ENCODE measurements around the gene VARS2. TPM values are rescaled to one million over a fixed set of nuclear protein-coding genes. Genes with fewer than 3 reads are reported as not detected.
"Not testable (repeated sequence)": the region's sequence is repeated elsewhere in the genome, so short reads cannot be mapped to it uniquely, and the experiment has no call there.

VARS2 gene
- total RNA-seq, 1 donor from 2014 or later, result 24.7 TPM

DNA sequence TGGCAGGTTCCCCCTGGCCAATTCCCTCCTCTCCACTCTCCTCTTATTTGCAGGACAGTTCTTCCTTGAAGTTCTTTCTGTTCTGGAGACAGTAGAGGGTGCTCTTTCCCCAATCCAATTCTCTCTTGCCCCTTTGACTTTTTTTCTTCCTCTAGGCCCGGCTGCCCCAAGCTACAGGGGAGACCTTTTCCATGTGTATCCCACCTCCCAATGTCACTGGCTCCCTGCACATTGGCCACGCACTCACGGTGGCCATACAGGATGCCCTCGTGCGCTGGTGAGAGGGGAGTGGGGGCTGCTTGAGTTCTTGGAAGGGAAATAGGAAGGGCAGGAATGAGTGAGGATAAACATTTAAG lies 1.5 kb downstream of the VARS2 start:
- DNase-seq (ENCODE audit: low spot score), result no peak
- intact Hi-C loops (cut with DNase I), result loop anchor here (1.0 to 2.0 kb wide), 3 partner anchors 87 to 155 kb away; no protein-coding TSS in a partner anchor

- intact Hi-C loops (cut with DNase I), result no loop called here
- no peak for DNase-seq (ENCODE audit: low spot score)
Observed at GRCh38 chr6:30917041-30917440, 3.0 kb downstream of the VARS2 start.

- no peak for DNase-seq (ENCODE audit: low spot score)
- intact Hi-C loops (cut with DNase I), result no loop called here
Observed at GRCh38 chr6:30917487-30917886, 3.4 kb downstream of the VARS2 start.

GRCh38 chr6:30918670-30919069 lies 4.6 kb downstream of the VARS2 start:
- intact Hi-C loops (cut with DNase I), result no loop called here
- DNase-seq (ENCODE audit: low spot score), result no peak

DNA sequence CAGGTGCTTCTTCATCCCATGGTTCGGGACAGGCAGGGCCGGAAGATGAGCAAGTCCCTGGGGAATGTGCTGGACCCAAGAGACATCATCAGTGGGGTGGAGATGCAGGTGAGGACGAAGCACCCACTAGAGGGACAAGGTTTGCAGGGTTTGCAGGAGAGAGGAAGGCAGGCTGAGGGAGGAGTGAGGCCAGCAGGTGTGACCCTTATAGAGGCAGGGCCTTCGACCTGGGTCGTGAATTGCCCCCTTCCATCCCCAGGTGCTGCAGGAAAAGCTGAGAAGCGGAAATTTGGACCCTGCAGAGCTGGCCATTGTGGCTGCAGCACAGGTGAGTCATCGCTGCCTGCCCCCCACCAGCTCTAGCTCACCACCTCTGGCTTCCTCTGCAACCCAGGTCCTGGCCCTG lies 8.4 kb downstream of the VARS2 start:
- intact Hi-C loops (cut with DNase I), result no loop called here

DNA sequence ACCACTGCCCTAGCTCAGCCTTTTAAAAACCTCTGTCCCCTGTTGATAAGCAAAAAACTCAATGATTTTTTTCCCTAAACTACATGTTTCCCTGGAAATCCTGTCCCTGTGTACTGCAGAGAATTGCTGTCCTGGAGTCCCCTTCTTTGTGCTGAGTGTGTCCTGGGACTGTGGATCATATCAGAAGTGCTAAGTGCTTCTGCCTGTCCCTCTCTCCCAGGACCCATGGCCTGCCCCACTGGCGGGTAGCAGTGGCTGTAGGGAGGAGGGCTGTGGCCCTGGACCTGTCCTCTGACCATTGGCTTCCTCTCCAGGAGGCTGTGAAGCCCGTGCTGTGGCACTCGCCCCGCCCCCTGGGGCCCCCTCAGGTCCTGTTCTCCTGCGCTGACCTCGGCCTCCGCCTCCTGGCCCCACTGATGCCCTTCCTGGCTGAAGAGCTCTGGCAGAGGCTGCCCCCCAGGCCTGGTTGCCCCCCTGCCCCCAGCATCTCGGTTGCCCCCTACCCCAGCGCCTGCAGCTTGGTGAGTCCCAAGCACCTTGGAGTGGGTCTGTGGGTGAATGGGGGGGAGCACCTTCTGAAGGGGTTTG lies 10.1 kb downstream of the VARS2 start:
- intact Hi-C loops (cut with DNase I); DNase-seq (ENCODE audit: low spot score): not testable (repeated sequence)

More for the DNA sequence above, 8.4 kb downstream of the VARS2 start:
- DNase-seq (ENCODE audit: low spot score), result no peak

DNA sequence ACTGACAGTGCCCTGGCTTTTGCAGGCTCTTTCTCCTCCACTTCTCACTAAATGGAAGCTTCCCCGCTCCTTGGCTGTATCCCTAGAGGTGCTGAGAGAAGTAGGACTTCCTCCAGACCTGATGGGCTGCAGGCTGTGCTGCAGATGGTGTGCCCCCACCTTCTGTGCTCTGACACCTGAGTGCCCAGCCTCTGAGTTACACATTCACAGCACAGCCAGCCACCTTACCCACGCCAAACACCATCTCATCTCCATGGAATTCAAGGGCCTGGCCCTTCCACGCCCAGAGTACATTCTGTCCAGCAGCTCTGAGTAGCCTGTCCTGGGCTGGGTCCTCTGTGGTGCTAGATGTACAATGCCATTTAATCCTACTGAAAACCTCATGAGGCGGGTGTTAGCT lies 12.6 kb downstream of the VARS2 start:
- intact Hi-C loops (cut with DNase I), result no loop called here
- DNase-seq (ENCODE audit: low spot score), result no peak

GRCh38 chr6:30927080-30927479 lies 13.0 kb downstream of the VARS2 start:
- intact Hi-C loops (cut with DNase I); DNase-seq (ENCODE audit: low spot score): not testable (repeated sequence)

GRCh38 chr6:30928677-30929076 lies 14.6 kb downstream of the VARS2 start:
- no peak for DNase-seq (ENCODE audit: low spot score)
- intact Hi-C loops (cut with DNase I), result no loop called here

DNA sequence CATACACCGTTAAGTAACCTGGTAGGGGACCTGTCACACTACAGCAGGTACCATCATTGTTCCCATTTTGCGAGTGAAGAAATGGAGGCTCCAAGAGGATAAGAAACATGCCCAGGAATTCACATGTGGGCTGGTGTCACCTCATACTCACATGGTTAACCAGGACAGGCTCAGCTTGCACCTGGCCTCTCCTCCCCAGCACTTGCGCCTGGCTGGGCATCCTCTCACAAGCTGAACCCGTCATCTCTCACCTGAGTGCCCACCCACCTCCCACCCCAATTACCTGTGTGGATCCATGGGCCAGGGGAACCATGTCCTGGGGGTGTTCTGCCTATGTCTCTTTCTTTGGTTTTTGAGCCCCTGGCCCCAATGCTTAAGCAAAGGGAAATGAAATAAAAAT lies 16.5 kb downstream of the VARS2 start:
- intact Hi-C loops (cut with DNase I), result no loop called here
- no peak for DNase-seq (ENCODE audit: low spot score)

- intact Hi-C loops (cut with DNase I), result no loop called here
- no peak for DNase-seq (ENCODE audit: low spot score)
Observed at GRCh38 chr6:30931272-30931671, 17.2 kb downstream of the VARS2 start.

GRCh38 chr6:30931969-30932645 lies 18.1 kb downstream of the VARS2 start, which contains the start of gene SFTA2:
Gene SFTA2 (minus strand): TSS chr6:30932170. CDS start chr6:30932096, 74 bp downstream.
- intact Hi-C loops (cut with DNase I), result no loop called here
- no peak for DNase-seq (ENCODE audit: low spot score)

GRCh38 chr6:30932665-30933365 lies 18.8 kb downstream of the VARS2 start:
- DNase-seq (ENCODE audit: low spot score), result no peak
- intact Hi-C loops (cut with DNase I), result no loop called here

DNA sequence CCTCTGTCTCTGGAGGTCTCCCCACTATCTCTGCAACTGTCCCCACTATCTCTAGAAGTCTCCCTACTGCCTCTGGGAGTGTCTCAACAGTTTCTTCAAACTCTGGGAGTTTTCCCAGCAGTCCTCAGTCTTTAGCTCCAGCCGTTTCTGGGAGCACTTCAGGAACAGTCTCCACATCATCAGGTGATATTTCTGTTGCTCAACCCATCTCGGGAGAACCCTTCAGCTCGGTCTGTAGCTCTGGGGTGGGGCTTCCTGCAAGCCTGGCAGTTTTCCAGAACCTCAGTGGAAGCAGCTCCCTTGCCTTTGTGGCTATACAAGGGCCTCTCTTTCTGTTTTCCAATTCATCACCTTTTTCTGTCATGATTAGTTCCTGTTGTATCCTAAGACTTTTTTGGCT lies 21.0 kb downstream of the VARS2 start:
- DNase-seq (ENCODE audit: low spot score), result no peak
- intact Hi-C loops (cut with DNase I), result no loop called here

- DNase-seq (ENCODE audit: low spot score), result no peak
- intact Hi-C loops (cut with DNase I), result no loop called here
Observed at GRCh38 chr6:30937265-30937664, 23.2 kb downstream of the VARS2 start.

DNA sequence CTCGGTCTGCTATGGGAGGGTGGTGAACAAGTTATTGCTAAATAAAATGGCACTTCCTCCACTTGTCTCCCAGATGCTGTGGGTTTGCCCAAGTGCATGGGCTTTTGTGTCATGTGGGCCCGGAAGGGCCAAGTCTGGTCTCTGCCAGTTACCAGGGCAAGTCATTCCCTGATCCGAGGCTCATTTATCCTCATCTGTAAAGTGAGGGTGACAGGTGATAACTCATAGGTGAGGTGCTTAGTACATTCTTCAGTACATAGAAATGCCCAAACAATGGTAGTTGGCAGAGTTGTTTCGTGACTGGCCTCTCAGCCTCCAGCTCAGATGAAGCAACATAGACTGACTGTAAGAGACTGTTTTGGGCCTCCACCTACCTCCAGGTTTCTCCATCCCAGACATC lies 24.7 kb downstream of the VARS2 start:
- DNase-seq (ENCODE audit: low spot score), result no peak
- intact Hi-C loops (cut with DNase I), result no loop called here

DNA sequence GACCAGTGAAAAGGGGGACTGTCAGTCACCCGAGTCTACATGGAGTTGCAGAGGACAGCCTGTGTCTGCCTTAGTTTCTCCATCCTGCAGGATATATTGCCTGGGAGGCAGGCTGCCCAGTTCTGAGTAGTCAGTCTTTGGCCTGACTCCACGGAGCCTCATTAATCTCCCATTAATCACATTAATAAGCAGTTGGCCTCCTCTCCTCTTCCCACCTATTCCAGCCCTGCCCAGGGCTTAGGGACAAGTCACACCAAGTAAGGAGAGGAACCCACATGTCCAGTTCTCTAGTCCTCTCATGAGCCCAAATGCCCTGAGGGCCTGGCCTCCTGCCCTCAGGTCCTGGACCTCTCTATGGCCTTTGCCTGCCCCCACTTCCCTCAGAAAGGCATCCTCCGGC lies 25.4 kb downstream of the VARS2 start:
- intact Hi-C loops (cut with DNase I), result no loop called here

DNA sequence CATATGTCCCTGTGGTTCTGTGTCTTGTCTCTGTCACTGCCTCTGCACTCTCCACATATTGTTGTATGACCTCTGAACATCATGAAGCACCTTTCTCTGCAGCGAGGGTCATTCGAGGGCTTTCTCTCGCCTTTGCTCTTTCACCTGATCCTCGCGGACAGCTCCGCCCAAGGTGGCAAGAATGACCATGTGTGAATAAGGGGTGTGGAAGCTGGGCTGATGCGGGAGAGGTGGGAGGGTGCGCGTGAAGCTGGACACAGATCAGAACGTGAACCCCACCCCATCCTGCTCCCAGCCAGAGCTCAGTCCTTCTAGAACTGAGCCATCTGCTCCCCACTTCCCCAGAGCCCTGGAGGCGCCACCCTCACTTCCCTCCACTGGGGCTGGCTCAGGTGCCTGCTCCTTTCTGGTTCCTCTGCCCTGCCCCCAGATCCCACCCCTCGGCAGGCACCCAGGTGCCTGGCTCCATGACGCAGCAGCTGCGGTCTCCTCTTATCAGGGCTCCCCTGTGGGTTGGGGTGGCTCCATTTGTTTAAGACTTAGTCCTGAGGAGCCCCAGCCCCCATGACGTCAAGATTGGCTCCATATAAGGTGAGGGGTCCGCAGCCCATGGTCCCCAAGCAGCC lies 26.4 kb downstream of the VARS2 start, which contains the start of gene MUCL3:
Gene MUCL3 (plus strand): TSS at position 613 of the 626 bp plus-strand sequence. CDS start 27 bp downstream, outside the sequence.
- intact Hi-C loops (cut with DNase I), result no loop called here
- no peak for DNase-seq (ENCODE audit: low spot score)

More for the DNA sequence above, 25.4 kb downstream of the VARS2 start:
- no peak for DNase-seq (ENCODE audit: low spot score)

DNA sequence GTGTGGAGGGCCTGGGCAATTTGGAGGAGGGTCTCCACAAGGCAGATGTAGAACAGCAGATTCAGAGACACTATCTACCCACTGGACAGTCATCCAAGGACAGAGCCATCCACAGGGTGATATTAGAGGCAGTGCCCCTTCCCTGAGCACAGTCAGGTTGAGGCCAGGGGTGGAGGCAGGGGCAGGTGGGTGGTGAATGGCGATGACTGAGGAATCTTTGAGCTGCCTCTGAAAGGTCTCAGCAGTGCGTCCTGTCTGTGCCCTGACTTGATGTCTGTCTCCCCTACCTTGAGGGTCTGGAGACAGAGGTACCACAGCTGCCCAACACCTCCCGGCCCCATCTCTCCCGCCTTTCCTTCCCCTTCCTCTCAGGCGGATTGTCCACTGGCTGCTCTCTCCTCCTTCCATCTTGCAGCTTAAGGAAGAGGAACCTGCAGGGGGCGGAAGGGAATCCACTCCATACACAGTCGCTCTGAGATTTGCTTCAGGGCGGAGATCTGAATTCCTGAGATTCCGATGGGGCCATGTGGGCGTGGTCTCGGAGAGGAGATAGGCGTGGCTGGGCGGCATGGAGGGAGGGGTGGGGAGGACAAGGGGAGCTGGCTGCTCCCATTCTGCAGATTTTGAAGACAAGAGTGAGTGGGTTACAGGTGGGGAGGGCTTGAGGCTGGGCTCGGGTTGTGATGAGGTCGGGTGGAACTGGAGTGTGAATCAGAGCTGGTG lies 28.5 kb downstream of the VARS2 start:
- intact Hi-C loops (cut with DNase I), result no loop called here
- no peak for DNase-seq (ENCODE audit: low spot score)

DNA sequence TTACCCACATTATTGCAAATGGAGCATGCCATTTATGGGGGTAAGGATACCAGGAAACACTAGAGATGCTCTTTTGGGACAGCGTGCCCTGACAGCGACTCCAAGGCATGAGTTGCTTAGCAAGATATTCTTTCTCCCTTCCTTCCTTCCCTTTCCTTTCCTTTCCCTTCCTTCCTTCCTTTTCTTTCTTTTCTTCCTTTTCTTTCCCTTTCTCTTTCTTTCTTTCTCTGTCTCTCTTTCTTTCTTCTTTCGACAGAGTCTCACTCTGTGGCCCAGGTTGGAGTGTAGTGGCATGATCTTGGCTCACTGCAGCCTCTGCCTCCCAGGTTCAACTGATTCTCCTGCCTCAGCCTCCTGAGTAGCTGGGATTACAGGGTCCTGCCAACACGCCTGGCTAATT lies 30.0 kb downstream of the VARS2 start:
- intact Hi-C loops (cut with DNase I), result no loop called here
- DNase-seq (ENCODE audit: low spot score), result no peak

All from cardiac septum (tissue), 1 donor.